Activated T-helper 1 cell treated with anti-CD3 and anti-CD28 coated beads, Interleukin-12 subunit alpha, Interleukin-12 subunit beta, Interleukin-2, Interleukin-4 antibody, amounts not matched to agents 30 ng/mL and 10 ng/mL and 1 ng/mL, durations not matched to agents 14 hours and 24 hours and 36 hours (primary cell): ENCODE results near the gene SCN3A. TPM values are rescaled to one million over a fixed set of nuclear protein-coding genes. Genes with fewer than 3 reads are reported as not detected.

Experiments used
- DNase-seq: peaks from one replicate; pipeline ENCODE4 v3.0.0; 2021; ENCODE audit warnings: low spot score
- H3K27ac Mint-ChIP-seq: one replicate; pipeline ENCODE4 v1.8.0; 2021; ENCODE audit warnings: mild to moderate bottlenecking, mixed read lengths
- H3K27me3 Mint-ChIP-seq: one replicate; pipeline ENCODE4 v1.8.0; 2022; ENCODE audit warnings: mild to moderate bottlenecking, moderate library complexity, mixed read lengths; ENCODE audit not compliant: insufficient read depth
- H3K36me3 Mint-ChIP-seq: one replicate; pipeline ENCODE4 v1.8.0; 2021; ENCODE audit warnings: low read depth, mixed read lengths
- H3K4me1 Mint-ChIP-seq: one replicate; pipeline ENCODE4 v1.8.0; 2021; ENCODE audit warnings: low read depth, mixed read lengths
- H3K4me3 Mint-ChIP-seq: one replicate; pipeline ENCODE4 v1.8.0; 2021; ENCODE audit warnings: mild to moderate bottlenecking, moderate library complexity, mixed read lengths
- H3K9me3 Mint-ChIP-seq: one replicate; pipeline ENCODE4 v1.8.0; 2021; ENCODE audit warnings: mixed read lengths
- intact Hi-C: fragments of 100-400 bp; cut with micrococcal nuclease; formaldehyde crosslinking; loops from one replicate; pipeline ENCODE4 v1.15.1; 2024
- total RNA-seq: library from RNA; stranded (reverse); gene quantifications from 2 replicates; pipeline ENCODE4 v1.2.3, GENCODE V29; 2022

Gene SCN3A
- total RNA-seq, 1 donor from 2014 or later = not detected

- no peak overlapping the region for H3K27ac Mint-ChIP-seq
- H3K9me3 Mint-ChIP-seq = no peaks in the 10 kb centered on the region
- no peak for DNase-seq
- no peaks in the 10 kb centered on the region for H3K36me3 Mint-ChIP-seq
- no peak overlapping the region for H3K4me3 Mint-ChIP-seq
- intact Hi-C loops = no loop called here
- no peaks in the 10 kb centered on the region for H3K4me1 Mint-ChIP-seq
- H3K27me3 Mint-ChIP-seq = peaks cover 2% of the 10 kb centered on the region
Observed at GRCh38 chr2:165057308-165057707, 146.5 kb downstream of the SCN3A start.

- Mint-ChIP-seq H3K4me3 (no peak overlapping the region), H3K4me1 (no peaks in the 10 kb centered on the region), H3K27ac (no peak overlapping the region), H3K9me3 (no peaks in the 10 kb centered on the region), H3K36me3 (no peaks in the 10 kb centered on the region), H3K27me3 (peaks cover 2% of the 10 kb centered on the region)
- intact Hi-C loops = no loop called here
- DNase-seq = no peak
Observed at GRCh38 chr2:165056564-165056963, 147.3 kb downstream of the SCN3A start.

- Mint-ChIP-seq H3K4me3 (no peak overlapping the region), H3K9me3 (no peaks in the 10 kb centered on the region), H3K27me3 (peaks cover under 1% of the 10 kb centered on the region), H3K36me3 (no peaks in the 10 kb centered on the region), H3K27ac (no peak overlapping the region), H3K4me1 (no peaks in the 10 kb centered on the region)
- DNase-seq = no peak
- intact Hi-C loops = no loop called here
Observed at GRCh38 chr2:165055082-165055851, 148.6 kb downstream of the SCN3A start.

DNA sequence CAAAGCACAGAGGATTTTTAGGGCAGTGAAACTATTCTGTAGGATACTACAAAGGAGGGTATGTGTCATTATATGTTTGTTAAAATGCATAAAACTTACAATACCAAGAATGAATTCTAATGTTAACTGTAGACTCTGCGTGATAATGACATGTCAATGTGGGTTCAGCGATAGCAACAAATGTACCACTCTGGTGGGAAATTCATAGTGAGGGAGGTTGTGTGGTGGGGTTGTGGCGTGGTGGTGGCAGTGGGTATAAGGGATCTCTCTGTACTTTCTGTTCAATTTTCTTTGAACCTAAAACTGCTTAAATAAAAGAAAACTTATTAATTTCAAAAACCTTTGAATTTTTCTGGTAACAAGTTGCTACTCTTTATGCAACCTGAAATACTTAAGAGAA, 149.2 kb downstream of the SCN3A start:
- Mint-ChIP-seq H3K9me3 (no peaks in the 10 kb centered on the region), H3K4me3 (no peak overlapping the region), H3K36me3 (no peaks in the 10 kb centered on the region), H3K4me1 (no peaks in the 10 kb centered on the region), H3K27me3 (peaks cover 2% of the 10 kb centered on the region), H3K27ac (no peak overlapping the region)
- intact Hi-C loops = no loop called here
- DNase-seq = no peak

DNA sequence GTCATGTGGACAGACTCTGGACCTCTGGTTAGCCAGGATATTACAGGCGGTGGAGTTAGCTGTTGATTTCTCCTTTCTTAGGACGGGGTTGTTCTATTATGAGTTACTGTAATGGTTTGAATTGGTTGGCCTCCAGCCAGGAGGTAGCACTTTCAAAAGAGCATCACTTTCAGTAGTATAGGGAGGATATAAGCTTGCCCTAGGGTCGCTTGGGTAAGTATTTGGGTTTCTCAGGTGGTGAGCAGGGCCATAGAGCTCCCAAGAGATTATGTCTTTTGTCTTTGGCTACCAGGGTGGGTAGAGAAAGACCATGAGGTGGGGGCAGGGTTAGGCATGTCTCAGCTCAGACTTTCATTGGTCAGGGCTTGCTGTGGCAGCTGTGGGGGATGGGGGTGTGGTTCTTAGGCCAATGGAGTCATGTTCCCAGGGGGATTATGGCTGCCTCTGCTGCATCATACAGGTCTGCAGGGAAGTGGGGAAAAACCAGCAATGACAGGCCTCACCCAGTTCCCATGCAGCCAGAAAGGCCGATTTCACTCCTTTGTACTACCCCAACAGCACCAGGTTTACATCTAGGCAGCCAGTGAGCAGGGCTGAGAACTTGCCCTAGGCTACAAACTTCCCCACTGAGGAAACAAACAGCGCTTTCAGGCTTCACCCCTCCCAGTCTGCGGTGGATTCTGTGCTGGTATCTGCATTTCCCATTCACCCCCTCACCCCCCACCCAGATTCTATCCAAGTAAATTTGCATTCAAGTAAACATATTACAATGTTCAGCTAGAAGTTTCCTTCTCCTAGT, 159.1 kb downstream of the SCN3A start:
- H3K4me3 Mint-ChIP-seq = no peak overlapping the region
- no peaks in the 10 kb centered on the region for H3K9me3 Mint-ChIP-seq
- no peak overlapping the region for H3K27ac Mint-ChIP-seq
- no peaks in the 10 kb centered on the region for H3K4me1 Mint-ChIP-seq
- intact Hi-C loops = no loop called here
- no peaks in the 10 kb centered on the region for H3K36me3 Mint-ChIP-seq
- no peak for DNase-seq
- no peaks in the 10 kb centered on the region for H3K27me3 Mint-ChIP-seq

Other genes with a start within 250 kb of the SCN3A start
- not detected in 2 replicates for gene SLC38A11, start 248.5 kb downstream of the SCN3A start, total RNA-seq
- not detected in 2 replicates for gene SCN2A, start 35.4 kb upstream of the SCN3A start, total RNA-seq